ENCODE measurements around the gene CSK.

- TF ChIP-seq CTCF (IDR thresholded peaks at IDR 0.05; ENCODE audit: low read depth, low read length), result peak; percentile 93
- TF ChIP-seq POLR2A (IDR thresholded peaks at IDR 0.05; ENCODE audit: extremely low read depth, insufficient read length), result no peak
- TF ChIP-seq MYC (IDR thresholded peaks at IDR 0.05; ENCODE audit: low read depth, low read length), result peak; percentile 77
- peak; percentile 71 for TF ChIP-seq MAX (IDR thresholded peaks at IDR 0.05; ENCODE audit: low read depth, low read length)
These were observed 18.1 kb downstream of the CSK start for GRCh38 chr15:74799856-74800558.

All from NB4 (cell line).